ENCODE data around the gene IARS2. TPM values are rescaled to one million over a fixed set of nuclear protein-coding genes. Genes with fewer than 3 reads are reported as not detected.
"Not testable (repeated sequence)": the region's sequence is repeated elsewhere in the genome, so short reads cannot be mapped to it uniquely, and the experiment has no call there.

The IARS2 gene
- total RNA-seq, 1 donor from 2014 or later, result 71.8 TPM

- Histone ChIP-seq H3K4me3 (ENCODE audit: low read depth, low read length) (no peak overlapping the region), H3K36me3 (ENCODE audit: control insufficient read depth, insufficient read depth, low read length) (peaks cover 2% of the 10 kb centered on the region), H3K27me3 (ENCODE audit: control insufficient read depth, insufficient read depth, low read length) (no peaks in the 10 kb centered on the region)
- no peak for TF ChIP-seq CTCF (IDR thresholded peaks at IDR 0.05; ENCODE audit: insufficient read depth, low read length, poor library complexity, severe bottlenecking)
- no peak for DNase-seq (ENCODE audit: low read depth)
Measured at GRCh38 chr1:220153147-220153546, 59.2 kb downstream of the IARS2 start.

GRCh38 chr1:220156620-220157146 lies 62.8 kb downstream of the IARS2 start:
- no peak overlapping the region for H3K4me3 ChIP-seq (ENCODE audit: low read depth, low read length)
- no peaks in the 10 kb centered on the region for H3K27me3 ChIP-seq (ENCODE audit: control insufficient read depth, insufficient read depth, low read length)
- peaks cover 2% of the 10 kb centered on the region for H3K36me3 ChIP-seq (ENCODE audit: control insufficient read depth, insufficient read depth, low read length)
- no peak for TF ChIP-seq CTCF (IDR thresholded peaks at IDR 0.05; ENCODE audit: insufficient read depth, low read length, poor library complexity, severe bottlenecking)
- DNase-seq (ENCODE audit: low read depth), result no peak

GRCh38 chr1:220157738-220158137 lies 63.8 kb downstream of the IARS2 start:
- Histone ChIP-seq H3K36me3 (ENCODE audit: control insufficient read depth, insufficient read depth, low read length) (peaks cover 2% of the 10 kb centered on the region), H3K27me3 (ENCODE audit: control insufficient read depth, insufficient read depth, low read length) (no peaks in the 10 kb centered on the region), H3K4me3 (ENCODE audit: low read depth, low read length) (no peak overlapping the region)
- no peak for TF ChIP-seq CTCF (IDR thresholded peaks at IDR 0.05; ENCODE audit: insufficient read depth, low read length, poor library complexity, severe bottlenecking)
- no peak for DNase-seq (ENCODE audit: low read depth)

- not testable (repeated sequence) for H3K27me3 ChIP-seq (ENCODE audit: control insufficient read depth, insufficient read depth, low read length); H3K36me3 ChIP-seq (ENCODE audit: control insufficient read depth, insufficient read depth, low read length); H3K4me3 ChIP-seq (ENCODE audit: low read depth, low read length); DNase-seq (ENCODE audit: low read depth)
Measured at GRCh38 chr1:220158530-220158929, 64.6 kb downstream of the IARS2 start.

GRCh38 chr1:220159041-220159440 lies 65.1 kb downstream of the IARS2 start:
- Histone ChIP-seq H3K4me3 (ENCODE audit: low read depth, low read length) (no peak overlapping the region), H3K27me3 (ENCODE audit: control insufficient read depth, insufficient read depth, low read length) (no peaks in the 10 kb centered on the region), H3K36me3 (ENCODE audit: control insufficient read depth, insufficient read depth, low read length) (peaks cover 2% of the 10 kb centered on the region)
- TF ChIP-seq CTCF (IDR thresholded peaks at IDR 0.05; ENCODE audit: insufficient read depth, low read length, poor library complexity, severe bottlenecking), result no peak
- no peak for DNase-seq (ENCODE audit: low read depth)

GRCh38 chr1:220160027-220160426 lies 66.1 kb downstream of the IARS2 start:
- peaks cover 2% of the 10 kb centered on the region for H3K36me3 ChIP-seq (ENCODE audit: control insufficient read depth, insufficient read depth, low read length)
- TF ChIP-seq CTCF (IDR thresholded peaks at IDR 0.05; ENCODE audit: insufficient read depth, low read length, poor library complexity, severe bottlenecking), result no peak
- H3K27me3 ChIP-seq (ENCODE audit: control insufficient read depth, insufficient read depth, low read length), result no peaks in the 10 kb centered on the region
- H3K4me3 ChIP-seq (ENCODE audit: low read depth, low read length), result no peak overlapping the region
- DNase-seq (ENCODE audit: low read depth), result no peak
